H9 (cell line): ENCODE results near the gene CXCR5. TPM values are rescaled to one million over a fixed set of nuclear protein-coding genes. Genes with fewer than 3 reads are reported as not detected.

Experiments
- DNase-seq: peaks from one replicate; pipeline ENCODE4 v3.0.0-alpha.2; 2017
- H2AFZ ChIP-seq: one replicate; pipeline ENCODE4 v1.6.1; 2013; ENCODE audit warnings: mild to moderate bottlenecking, low read length, control low read depth, moderate library complexity
- H2AK5ac ChIP-seq: 2 replicates; pipeline ENCODE4 v1.6.1; 2013; ENCODE audit warnings: low read length, control low read depth, mixed read lengths; ENCODE audit not compliant: insufficient read length
- H2BK120ac ChIP-seq: one replicate; pipeline ENCODE4 v1.6.1; 2013; ENCODE audit warnings: low read depth, mild to moderate bottlenecking, low read length, control low read depth, inconsistent platforms; ENCODE audit not compliant: poor library complexity, severe bottlenecking
- H2BK12ac ChIP-seq: 2 replicates; pipeline ENCODE4 v1.6.1; 2013; ENCODE audit warnings: low read length, control low read depth, mixed read lengths, low read depth; ENCODE audit not compliant: insufficient read length
- H2BK15ac ChIP-seq: 2 replicates; pipeline ENCODE4 v1.6.1; 2013; ENCODE audit warnings: low read depth, low read length, control low read depth
- H2BK20ac ChIP-seq: one replicate; pipeline ENCODE4 v1.6.1; 2013; ENCODE audit warnings: low read depth, mild to moderate bottlenecking, low read length, control low read depth, inconsistent platforms; ENCODE audit not compliant: poor library complexity, severe bottlenecking
- H2BK5ac ChIP-seq: 2 replicates; pipeline ENCODE4 v1.6.1; 2013; ENCODE audit warnings: low read length, control low read depth, mixed read lengths; ENCODE audit not compliant: insufficient read length
- H3K14ac ChIP-seq: 2 replicates; pipeline ENCODE4 v1.6.1; 2013; ENCODE audit warnings: low read length, control low read depth; ENCODE audit not compliant: insufficient read depth
- H3K18ac ChIP-seq: 2 replicates; pipeline ENCODE4 v1.6.1; 2013; ENCODE audit warnings: low read depth, mild to moderate bottlenecking, mixed read lengths, low read length, control low read depth; ENCODE audit not compliant: insufficient read length
- H3K23ac ChIP-seq: 2 replicates; pipeline ENCODE4 v1.6.1; 2013; ENCODE audit warnings: low read length, control low read depth, mixed read lengths, low read depth; ENCODE audit not compliant: insufficient read length
- H3K23me2 ChIP-seq: 2 replicates; pipeline ENCODE4 v1.6.1; 2013; ENCODE audit warnings: low read depth, mild to moderate bottlenecking, mixed read lengths, low read length, control low read depth; ENCODE audit not compliant: insufficient read length, poor library complexity, severe bottlenecking
- H3K27ac ChIP-seq: 2 replicates; pipeline ENCODE4 v1.5.1; 2013; ENCODE audit warnings: low read length, control low read depth, mixed read lengths, low read depth; ENCODE audit not compliant: insufficient read length
- H3K27me3 ChIP-seq: 2 replicates; pipeline ENCODE4 v1.6.1; 2013; ENCODE audit warnings: low read length, control low read depth, inconsistent platforms; ENCODE audit not compliant: insufficient read depth
- H3K4ac ChIP-seq: 2 replicates; pipeline ENCODE4 v1.6.1; 2013; ENCODE audit warnings: low read depth, mild to moderate bottlenecking, control low read depth, inconsistent platforms, low read length, moderate library complexity
- H3K4me1 ChIP-seq: 2 replicates; pipeline ENCODE4 v1.6.1; 2013; ENCODE audit warnings: low read length, control low read depth, inconsistent platforms; ENCODE audit not compliant: insufficient read depth
- H3K4me2 ChIP-seq: 2 replicates; pipeline ENCODE4 v1.6.1; 2013; ENCODE audit warnings: low read length, control low read depth, mixed read lengths; ENCODE audit not compliant: insufficient read length, insufficient read depth
- H3K56ac ChIP-seq: 2 replicates; pipeline ENCODE4 v1.6.1; 2013; ENCODE audit warnings: low read depth, mild to moderate bottlenecking, mixed read lengths, low read length, control low read depth; ENCODE audit not compliant: insufficient read length
- H3K79me1 ChIP-seq: 2 replicates; pipeline ENCODE4 v1.6.1; 2013; ENCODE audit warnings: low read depth, mild to moderate bottlenecking, moderate library complexity, low read length, control low read depth, inconsistent platforms; ENCODE audit not compliant: insufficient read depth, poor library complexity, severe bottlenecking
- H3K79me2 ChIP-seq: 2 replicates; pipeline ENCODE4 v1.6.1; 2013; ENCODE audit warnings: low read length, control low read depth, inconsistent platforms; ENCODE audit not compliant: insufficient read depth
- H3K9ac ChIP-seq: 2 replicates; pipeline ENCODE4 v1.6.1; 2013; ENCODE audit warnings: low read length, control low read depth, mixed read lengths; ENCODE audit not compliant: insufficient read length; ENCODE audit errors: extremely low read depth
- H3K9me3 ChIP-seq: one replicate; pipeline ENCODE4 v1.6.1; 2013; ENCODE audit warnings: low read depth, low read length, inconsistent platforms; ENCODE audit not compliant: control insufficient read depth
- H3T11ph ChIP-seq: one replicate; pipeline ENCODE4 v1.6.1; 2013; ENCODE audit warnings: mild to moderate bottlenecking, low read length, control low read depth, inconsistent platforms
- H4K20me1 ChIP-seq: one replicate; pipeline ENCODE4 v1.6.1; 2013; ENCODE audit not compliant: control insufficient read depth, insufficient read length, insufficient read depth
- H4K5ac ChIP-seq: 2 replicates; pipeline ENCODE4 v1.6.1; 2013; ENCODE audit warnings: low read depth, mild to moderate bottlenecking, mixed read lengths, low read length, control low read depth; ENCODE audit not compliant: insufficient read length
- H4K8ac ChIP-seq: replicated peaks from 2 replicates; pipeline ENCODE4 v1.6.1; 2013; ENCODE audit warnings: low read length, control low read depth, mixed read lengths, low read depth; ENCODE audit not compliant: insufficient read length
- H4K91ac ChIP-seq: 2 replicates; pipeline ENCODE4 v1.6.1; 2013; ENCODE audit warnings: low read depth, mild to moderate bottlenecking, moderate library complexity, mixed read lengths, low read length, control low read depth; ENCODE audit not compliant: insufficient read length
- H3K27ac Mint-ChIP-seq, 3 experiments: 2 replicates in 2 of 3; 3 replicates in 1 of 3; pipeline ENCODE4 v1.8.0; 2020 to 2021; ENCODE audit warnings: mixed read lengths in 3 of 3, mild to moderate bottlenecking in 1 of 3, moderate library complexity in 1 of 3
- H3K27me3 Mint-ChIP-seq: 2 replicates; pipeline ENCODE4 v1.8.0; 2021; ENCODE audit warnings: low read depth, mild to moderate bottlenecking, moderate library complexity, mixed read lengths
- H3K36me3 Mint-ChIP-seq, 3 experiments: 2 replicates in 2 of 3; 3 replicates in 1 of 3; pipeline ENCODE4 v1.8.0; 2020 to 2021; ENCODE audit warnings: low read depth in 3 of 3, mixed read lengths in 3 of 3; ENCODE audit not compliant: insufficient read depth in 1 of 3
- H3K4me1 Mint-ChIP-seq, 2 experiments: 2 replicates each; pipeline ENCODE4 v1.8.0; 2020; ENCODE audit warnings: mixed read lengths in 2 of 2
- H3K4me3 Mint-ChIP-seq, 2 experiments: 2 replicates in 1 of 2; 3 replicates in 1 of 2; pipeline ENCODE4 v1.8.0; 2020 to 2021; ENCODE audit warnings: mild to moderate bottlenecking in 2 of 2, mixed read lengths in 2 of 2, moderate library complexity in 1 of 2
- H3K9me3 Mint-ChIP-seq, 2 experiments: 2 replicates in 1 of 2; 3 replicates in 1 of 2; pipeline ENCODE4 v1.8.0; 2020; ENCODE audit warnings: mild to moderate bottlenecking in 2 of 2, mixed read lengths in 2 of 2, moderate library complexity in 1 of 2
- CTCF ChIP-seq: fragments of 200-600 bp; sonication (generic); conservative IDR thresholded peaks from 3 replicates; pipeline ENCODE4 v1.8.0; 2021; ENCODE audit warnings: antibody characterized with exemption, mild to moderate bottlenecking
- WGBS: extraction: QIAGEN DNeasy Blood & Tissue Kit; methylation state at CpG from one replicate; pipeline ENCODE4 v1.1.7; 2013; ENCODE audit warnings: missing lambda C conversion rate, low lambda C conversion rate, mixed read lengths; ENCODE audit not compliant: insufficient read length; ENCODE audit errors: extremely low coverage; 5-methylcytosine and 5-hydroxymethylcytosine counted together
- long read RNA-seq: library from polyadenylated mRNA; unstranded; transcript quantifications from one replicate; pipeline ENCODE4 v2.0.0, GENCODE V29; 2020
- total RNA-seq: library from RNA; stranded (reverse); gene quantifications from 2 replicates; pipeline ENCODE4 v1.2.1, GENCODE V29; 2021

CXCR5 gene, protein sequence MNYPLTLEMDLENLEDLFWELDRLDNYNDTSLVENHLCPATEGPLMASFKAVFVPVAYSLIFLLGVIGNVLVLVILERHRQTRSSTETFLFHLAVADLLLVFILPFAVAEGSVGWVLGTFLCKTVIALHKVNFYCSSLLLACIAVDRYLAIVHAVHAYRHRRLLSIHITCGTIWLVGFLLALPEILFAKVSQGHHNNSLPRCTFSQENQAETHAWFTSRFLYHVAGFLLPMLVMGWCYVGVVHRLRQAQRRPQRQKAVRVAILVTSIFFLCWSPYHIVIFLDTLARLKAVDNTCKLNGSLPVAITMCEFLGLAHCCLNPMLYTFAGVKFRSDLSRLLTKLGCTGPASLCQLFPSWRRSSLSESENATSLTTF
- 0.07 and 0.11 TPM in 2 replicates for total RNA-seq
- long read RNA-seq, partial matches to known transcripts = 0 of 3 reads
- long read RNA-seq, other reads (novel, unspliced or antisense) = 3 of 3 reads

GRCh38 chr11:118883368-118884071 lies at the start of gene CXCR5:
Gene CXCR5 (plus strand): TSS chr11:118883892. CDS start chr11:118883942, 50 bp downstream.
- Histone ChIP-seq H3K4me1 (peaks cover 6% of the 10 kb centered on the region; the same call in 1 of the 2 replicates), H3K23me2 (no peaks in the 10 kb centered on the region), H3K9me3 (no peaks in the 10 kb centered on the region), H3K4me2 (no peak within 1 kb of the TSS), H2BK20ac (no peak within 1 kb of the TSS), H3K79me2 (no peaks in the 10 kb centered on the region), H2BK5ac (no peak within 1 kb of the TSS), H2BK12ac (no peak within 1 kb of the TSS), H2AK5ac (no peak within 1 kb of the TSS), H3K23ac (no peak within 1 kb of the TSS), H3K18ac (no peak within 1 kb of the TSS), H4K91ac (no peak within 1 kb of the TSS), H3K27me3 (no peaks in the 10 kb centered on the region), H4K8ac (no peak within 1 kb of the TSS), H4K20me1 (peaks cover 3% of the 10 kb centered on the region), H3K14ac (no peak within 1 kb of the TSS), H3K27ac (no peak within 1 kb of the TSS), H4K5ac (no peak within 1 kb of the TSS), H3T11ph (no peak within 1 kb of the TSS), H3K79me1 (no peaks in the 10 kb centered on the region), H2BK120ac (no peak within 1 kb of the TSS), H3K56ac (no peak within 1 kb of the TSS), H2AFZ (no peak within 1 kb of the TSS), H3K9ac (no peak within 1 kb of the TSS), H3K4ac (no peak within 1 kb of the TSS), H2BK15ac (no peak within 1 kb of the TSS)
- Mint-ChIP-seq H3K27ac (peak within 1 kb of the TSS in 1 of 3 experiments; percentile 41; a peak in 1 of 7 replicates), H3K36me3 (no peaks in the 10 kb centered on the region; a peak in 1 of 7 replicates), H3K27me3 (peaks cover 33% of the 10 kb centered on the region), H3K4me1 (peaks cover 19 to 25% of the 10 kb centered on the region in 2 experiments), H3K9me3 (no peaks in the 10 kb centered on the region), H3K4me3 (no peak within 1 kb of the TSS)
- peak; percentile 23; the same call in 1 of the 3 replicates for TF ChIP-seq CTCF
- no peak for DNase-seq
- WGBS = no CpG with 5 or more reads among the region's 16 CpGs
